ENCODE measurements around the gene EPAS1. TPM values are rescaled to one million over a fixed set of nuclear protein-coding genes. Genes with fewer than 3 reads are reported as not detected.

The EPAS1 gene
- total RNA-seq: 100 to 1,000 TPM in 2 of 3 donors, 10 to 100 TPM in 1; 92.5 to 274 (median 229) TPM

DNA sequence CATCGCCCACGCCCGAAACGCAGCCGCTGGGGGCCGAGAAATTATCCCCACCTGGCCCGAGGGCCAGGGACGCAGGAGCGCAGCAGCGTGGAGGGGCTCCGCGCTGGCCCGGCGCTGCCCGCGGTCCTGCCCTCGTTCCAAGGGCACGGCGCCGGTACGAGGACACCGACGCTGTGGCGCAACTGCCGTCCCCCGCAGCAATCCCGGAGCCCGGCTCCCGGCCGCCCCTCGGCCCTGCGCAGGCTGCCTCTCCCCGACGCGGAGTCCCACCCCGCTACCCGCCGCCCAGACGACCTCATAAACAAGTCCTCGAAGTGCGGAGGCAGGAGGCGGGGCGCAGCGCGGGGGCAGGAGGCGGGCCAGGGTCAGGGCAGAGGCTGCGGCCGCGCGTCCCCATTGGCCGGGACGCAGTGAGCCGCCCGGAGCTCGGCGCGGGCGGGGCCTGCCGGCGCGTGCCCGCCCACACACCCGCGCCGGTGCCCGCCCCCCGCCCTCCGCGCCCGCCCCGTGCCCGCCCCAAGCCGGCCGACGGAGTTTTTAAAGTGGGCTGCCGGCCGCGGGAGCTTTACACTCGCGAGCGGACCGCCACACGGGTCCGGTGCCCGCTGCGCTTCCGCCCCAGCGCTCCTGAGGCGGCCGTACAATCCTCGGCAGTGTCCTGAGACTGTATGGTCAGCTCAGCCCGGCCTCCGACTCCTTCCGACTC lies at the start of gene EPAS1:
Gene EPAS1 (plus strand): TSS at position 568 of the 706 bp plus-strand sequence. CDS start 505 bp downstream, outside the sequence.
- H3K36me3 ChIP-seq: no peaks in the 10 kb centered on the region
- TF ChIP-seq, protein P1, sequence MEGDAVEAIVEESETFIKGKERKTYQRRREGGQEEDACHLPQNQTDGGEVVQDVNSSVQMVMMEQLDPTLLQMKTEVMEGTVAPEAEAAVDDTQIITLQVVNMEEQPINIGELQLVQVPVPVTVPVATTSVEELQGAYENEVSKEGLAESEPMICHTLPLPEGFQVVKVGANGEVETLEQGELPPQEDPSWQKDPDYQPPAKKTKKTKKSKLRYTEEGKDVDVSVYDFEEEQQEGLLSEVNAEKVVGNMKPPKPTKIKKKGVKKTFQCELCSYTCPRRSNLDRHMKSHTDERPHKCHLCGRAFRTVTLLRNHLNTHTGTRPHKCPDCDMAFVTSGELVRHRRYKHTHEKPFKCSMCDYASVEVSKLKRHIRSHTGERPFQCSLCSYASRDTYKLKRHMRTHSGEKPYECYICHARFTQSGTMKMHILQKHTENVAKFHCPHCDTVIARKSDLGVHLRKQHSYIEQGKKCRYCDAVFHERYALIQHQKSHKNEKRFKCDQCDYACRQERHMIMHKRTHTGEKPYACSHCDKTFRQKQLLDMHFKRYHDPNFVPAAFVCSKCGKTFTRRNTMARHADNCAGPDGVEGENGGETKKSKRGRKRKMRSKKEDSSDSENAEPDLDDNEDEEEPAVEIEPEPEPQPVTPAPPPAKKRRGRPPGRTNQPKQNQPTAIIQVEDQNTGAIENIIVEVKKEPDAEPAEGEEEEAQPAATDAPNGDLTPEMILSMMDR (IDR thresholded peaks at IDR 0.05): no peak
- TF ChIP-seq POLR2AphosphoS5 (IDR thresholded peaks at IDR 0.05): peak; percentile 70 to 78 (median 74)
- peak; percentile 34 for TF ChIP-seq POLR2A (IDR thresholded peaks at IDR 0.05)
- H3K4me1 ChIP-seq: no peaks in the 10 kb centered on the region
- no peaks in the 10 kb centered on the region for H3K27me3 ChIP-seq
- peak within 1 kb of the TSS; percentile 92 to 98 for H3K27ac ChIP-seq
- H3K4me3 ChIP-seq: peak within 1 kb of the TSS; percentile 68 to 96 (median 74)
- peak; percentile 90 for DNase-seq (ENCODE audit: low spot score in 2 of 2)
- intact Hi-C loops (cut with DNase I; ENCODE audit: low total_unique reads): no loop called here
- no peaks in the 10 kb centered on the region for H3K9me3 ChIP-seq

GRCh38 chr2:46248171-46248570 lies 49.0 kb upstream of the EPAS1 start:
- H3K4me1 ChIP-seq: no peaks in the 10 kb centered on the region
- no peak overlapping the region for H3K27ac ChIP-seq
- intact Hi-C loops (cut with DNase I; ENCODE audit: low total_unique reads): no loop called here
- no peak overlapping the region for H3K4me3 ChIP-seq
- no peaks in the 10 kb centered on the region for H3K27me3 ChIP-seq
- no peaks in the 10 kb centered on the region for H3K36me3 ChIP-seq
- no peaks in the 10 kb centered on the region for H3K9me3 ChIP-seq
- TF ChIP-seq, protein P1 (IDR thresholded peaks at IDR 0.05): no peak
- TF ChIP-seq POLR2AphosphoS5 (IDR thresholded peaks at IDR 0.05): no peak
- TF ChIP-seq POLR2A (IDR thresholded peaks at IDR 0.05): no peak
- DNase-seq (ENCODE audit: low spot score in 2 of 2): no peak

GRCh38 chr2:46249654-46250053 lies 47.6 kb upstream of the EPAS1 start:
- TF ChIP-seq, protein P1 (IDR thresholded peaks at IDR 0.05): peak in 1 of 3 donors; percentile 12
- TF ChIP-seq POLR2AphosphoS5 (IDR thresholded peaks at IDR 0.05): no peak
- TF ChIP-seq POLR2A (IDR thresholded peaks at IDR 0.05): no peak
- no peaks in the 10 kb centered on the region for H3K27me3 ChIP-seq
- intact Hi-C loops (cut with DNase I; ENCODE audit: low total_unique reads): no loop called here
- no peak for DNase-seq (ENCODE audit: low spot score in 2 of 2)
- no peaks in the 10 kb centered on the region for H3K9me3 ChIP-seq
- no peaks in the 10 kb centered on the region for H3K36me3 ChIP-seq
- H3K4me3 ChIP-seq: no peak overlapping the region
- no peak overlapping the region for H3K27ac ChIP-seq
- no peaks in the 10 kb centered on the region for H3K4me1 ChIP-seq

DNA sequence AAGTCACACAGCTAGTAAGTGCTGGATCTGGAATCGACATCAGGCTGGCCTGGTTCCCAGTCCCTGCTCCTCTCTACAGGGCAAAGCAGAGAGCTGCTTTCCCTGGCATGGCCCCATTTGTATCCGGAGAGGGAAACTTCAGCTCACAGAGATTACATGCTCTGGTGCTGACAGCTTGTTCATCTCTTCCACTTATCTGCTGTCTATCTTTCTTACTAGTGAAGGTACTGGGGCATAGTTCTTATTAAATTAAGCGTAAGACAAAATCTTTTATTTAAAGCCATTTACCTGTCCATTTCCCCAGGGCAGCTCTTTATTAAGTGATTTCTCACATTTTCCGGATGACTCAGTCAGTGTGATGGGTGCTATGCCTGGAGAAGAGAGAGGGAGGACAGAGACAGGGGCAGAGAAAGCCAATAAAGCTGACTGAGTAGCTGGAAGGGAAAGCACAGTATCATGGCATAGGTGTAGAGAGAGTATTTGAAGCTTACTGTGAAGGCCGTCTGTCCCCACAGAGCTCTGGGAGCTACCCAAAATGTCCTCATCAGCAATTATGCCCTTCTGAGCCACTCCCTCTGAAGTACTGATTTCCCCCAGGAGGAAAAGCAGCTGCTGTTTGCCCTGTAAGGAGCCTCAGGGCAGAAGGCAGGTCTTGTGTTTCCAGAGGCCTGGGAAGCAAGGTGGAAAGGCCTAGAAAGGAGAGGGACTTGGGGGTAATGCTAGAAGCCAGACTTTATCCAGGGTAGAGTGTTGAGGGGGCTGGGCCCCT lies 44.1 kb upstream of the EPAS1 start:
- Histone ChIP-seq H3K4me1 (no peaks in the 10 kb centered on the region), H3K36me3 (no peaks in the 10 kb centered on the region), H3K9me3 (no peaks in the 10 kb centered on the region), H3K27me3 (no peaks in the 10 kb centered on the region), H3K4me3 (no peak overlapping the region), H3K27ac (no peak overlapping the region)
- no peak for TF ChIP-seq POLR2AphosphoS5 (IDR thresholded peaks at IDR 0.05)
- TF ChIP-seq POLR2A (IDR thresholded peaks at IDR 0.05): no peak
- TF ChIP-seq, protein P1 (IDR thresholded peaks at IDR 0.05): no peak
- no peak for DNase-seq (ENCODE audit: low spot score in 2 of 2)
- intact Hi-C loops (cut with DNase I; ENCODE audit: low total_unique reads): no loop called here

DNA sequence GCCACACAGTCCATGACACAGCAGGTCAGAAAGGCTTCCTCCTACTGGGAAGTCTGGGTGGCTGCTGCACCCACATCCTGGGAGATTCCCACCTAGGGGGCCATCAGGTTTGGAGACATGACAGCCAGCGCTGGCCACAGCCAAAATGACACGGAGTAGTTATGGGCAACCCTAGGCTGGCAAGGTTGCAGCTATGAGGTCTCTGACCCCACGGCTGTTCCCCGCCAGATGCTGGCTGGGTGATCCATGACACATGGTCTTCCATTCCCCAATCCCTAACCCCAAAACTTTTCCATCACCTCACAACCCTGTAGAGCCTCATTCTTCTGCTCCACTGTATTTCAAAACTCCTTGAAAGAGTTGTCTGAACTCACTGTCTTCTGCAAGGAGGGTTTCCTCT lies 42.7 kb upstream of the EPAS1 start:
- H3K9me3 ChIP-seq: no peaks in the 10 kb centered on the region
- no peak for TF ChIP-seq POLR2A (IDR thresholded peaks at IDR 0.05)
- TF ChIP-seq, protein P1 (IDR thresholded peaks at IDR 0.05): no peak
- no peak overlapping the region for H3K27ac ChIP-seq
- H3K27me3 ChIP-seq: no peaks in the 10 kb centered on the region
- H3K4me3 ChIP-seq: no peak overlapping the region
- intact Hi-C loops (cut with DNase I; ENCODE audit: low total_unique reads): no loop called here
- DNase-seq (ENCODE audit: low spot score in 2 of 2): no peak
- H3K36me3 ChIP-seq: no peaks in the 10 kb centered on the region
- no peaks in the 10 kb centered on the region for H3K4me1 ChIP-seq

Measured in breast epithelium (tissue), 4 donors.